Right ventricle myocardium superior (tissue), 1 donor: ENCODE measurements around the gene VTN. TPM values are rescaled to one million over a fixed set of nuclear protein-coding genes. Genes with fewer than 3 reads are reported as not detected.

Source experiments
- ATAC-seq: fragments of 200-7000 bp; cut with Tn5 transposase; one replicate; pipeline ENCODE4 v1.9.1; 2020; ENCODE audit warnings: mild to moderate bottlenecking; ENCODE audit not compliant: poor library complexity
- DNase-seq: peaks from one replicate; pipeline ENCODE4 v3.0.0-alpha.2; 2020
- intact Hi-C: fragments of 100-400 bp; cut with DNase I; formaldehyde crosslinking; loops from one replicate; pipeline ENCODE4 v1.11.2; 2022
- total RNA-seq: library from RNA; stranded (reverse); fragmentation: NEBNext Ultra II Directional; extraction: Animal tissue kit (Norgen Biotek cat#: 25700); gene quantifications from one replicate; pipeline ENCODE4 v1.2.1, GENCODE V29; 2021
- donor health status: DM: no; HTN: yes; CAD: no; lungs with severe emphysema.

The VTN gene
- total RNA-seq, 1 donor from 2014 or later: 30.2 TPM

DNA sequence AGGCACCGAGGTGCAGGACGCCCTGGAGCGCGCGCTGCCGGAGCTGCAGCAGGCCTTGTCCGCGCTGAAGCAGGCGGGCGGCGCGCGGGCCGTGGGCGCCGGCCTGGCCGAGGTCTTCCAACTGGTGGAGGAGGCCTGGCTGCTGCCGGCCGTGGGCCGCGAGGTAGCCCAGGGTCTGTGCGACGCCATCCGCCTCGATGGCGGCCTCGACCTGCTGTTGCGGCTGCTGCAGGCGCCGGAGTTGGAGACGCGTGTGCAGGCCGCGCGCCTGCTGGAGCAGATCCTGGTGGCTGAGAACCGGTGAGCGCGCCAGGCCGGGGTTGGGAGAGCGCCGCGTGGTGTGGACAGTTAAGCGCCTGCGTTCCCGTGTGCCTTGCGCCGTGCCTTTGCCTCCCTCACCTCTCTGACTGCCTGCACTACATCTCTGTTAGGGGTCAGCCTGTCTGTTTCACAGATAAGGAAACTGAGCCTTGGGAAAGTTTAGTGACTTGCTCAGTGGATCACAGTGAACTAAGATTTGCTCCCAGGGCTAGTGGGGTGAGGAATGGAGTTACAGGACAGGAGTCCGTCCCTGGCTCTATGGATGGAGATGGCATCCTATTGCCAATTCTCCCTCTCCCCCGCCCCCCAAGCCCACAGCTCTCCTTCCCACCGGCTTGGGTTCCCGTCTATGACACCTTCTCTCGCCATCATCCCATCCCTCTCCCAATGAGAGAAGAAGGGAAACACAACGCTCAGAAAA, 2.3 kb upstream of the VTN start:
- DNase-seq: peak; percentile 61
- peak; percentile 13 for ATAC-seq
- intact Hi-C loops: no loop called here

- peak; percentile 92 for DNase-seq
- peak; percentile 87 for ATAC-seq
- intact Hi-C loops: no loop called here
These were observed 1.4 kb upstream of the VTN start, which contains the start of gene SARM1 for GRCh38 chr17:28371245-28372202. Gene SARM1, plus strand, starts transcription at chr17:28371694. Its CDS starts 339 bp downstream, at chr17:28372033.

GRCh38 chr17:28370744-28371103, 617 bp upstream of the VTN start:
- no peak for ATAC-seq
- intact Hi-C loops: no loop called here
- no peak for DNase-seq

GRCh38 chr17:28369684-28370034, 448 bp downstream of the VTN start:
- intact Hi-C loops: no loop called here
- no peak for DNase-seq
- ATAC-seq: no peak

DNA sequence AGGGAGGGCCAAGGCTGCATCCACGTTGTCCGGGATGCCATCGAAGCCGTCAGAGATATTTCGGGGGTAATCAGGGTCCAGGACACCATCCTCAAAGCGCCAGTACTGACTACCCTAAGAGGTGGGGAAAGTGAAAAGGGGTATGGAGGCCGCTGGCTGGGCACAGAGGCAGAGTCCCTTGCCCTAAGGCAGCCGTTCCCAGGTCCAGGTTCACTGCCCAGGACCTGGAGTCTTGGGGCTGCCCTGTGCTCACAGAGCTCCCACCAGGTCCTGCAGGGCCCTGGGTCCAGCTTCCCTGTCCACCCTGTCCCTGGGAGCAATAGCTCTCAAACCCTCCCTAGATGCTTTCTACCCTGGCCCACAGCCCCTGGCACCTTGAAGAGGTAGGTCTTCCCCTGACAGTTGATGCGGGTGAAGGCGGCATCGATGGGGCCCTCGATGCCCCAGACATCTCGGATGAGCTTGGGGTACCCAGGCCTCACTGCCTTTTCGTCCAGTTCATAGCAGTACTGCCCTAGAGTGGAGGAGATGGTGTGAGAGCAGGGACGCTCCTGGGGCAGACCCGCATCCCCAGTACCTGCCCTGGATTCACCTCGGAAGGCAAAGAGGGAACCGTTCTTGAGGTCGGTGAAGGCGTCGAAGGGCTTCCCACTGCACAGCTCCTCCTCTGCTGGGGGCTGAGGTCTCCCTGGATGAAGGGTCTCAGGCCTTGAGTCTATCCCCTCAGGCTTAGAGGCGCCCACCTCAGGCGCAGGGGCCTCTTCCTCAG, 1.0 kb downstream of the VTN start:
- intact Hi-C loops: no loop called here
- DNase-seq (no peak), ATAC-seq (no peak)

DNA sequence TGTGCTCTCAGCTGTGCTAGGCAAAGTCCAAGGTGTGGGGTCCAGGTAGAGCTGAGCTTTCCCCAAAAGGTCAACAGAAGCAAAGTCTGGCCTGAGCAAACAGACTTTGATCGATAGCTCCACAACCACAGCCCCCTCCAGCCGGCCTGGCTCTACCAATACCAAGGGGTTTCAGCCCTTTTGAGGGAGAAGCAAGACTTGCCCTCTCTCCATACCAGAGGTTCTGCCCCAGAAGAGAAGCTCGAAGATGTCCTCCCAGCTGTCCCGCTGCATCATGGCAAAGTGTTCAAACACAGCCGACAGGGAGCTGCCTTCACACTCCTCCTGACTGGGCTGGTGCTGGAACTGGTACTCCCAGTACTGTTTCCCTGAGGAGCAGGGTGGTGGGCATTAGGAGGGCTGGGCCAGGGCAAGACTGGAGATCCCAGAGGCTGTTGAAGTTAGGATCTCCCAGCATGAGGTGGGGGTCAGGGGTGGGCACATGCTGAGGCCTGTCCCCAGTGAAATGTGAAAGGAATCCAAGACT, 1.7 kb downstream of the VTN start:
- intact Hi-C loops: no loop called here
- ATAC-seq (no peak), DNase-seq (no peak)

GRCh38 chr17:28367641-28368305, 2.3 kb downstream of the VTN start:
- DNase-seq: no peak
- intact Hi-C loops: no loop called here
- ATAC-seq: no peak

DNA sequence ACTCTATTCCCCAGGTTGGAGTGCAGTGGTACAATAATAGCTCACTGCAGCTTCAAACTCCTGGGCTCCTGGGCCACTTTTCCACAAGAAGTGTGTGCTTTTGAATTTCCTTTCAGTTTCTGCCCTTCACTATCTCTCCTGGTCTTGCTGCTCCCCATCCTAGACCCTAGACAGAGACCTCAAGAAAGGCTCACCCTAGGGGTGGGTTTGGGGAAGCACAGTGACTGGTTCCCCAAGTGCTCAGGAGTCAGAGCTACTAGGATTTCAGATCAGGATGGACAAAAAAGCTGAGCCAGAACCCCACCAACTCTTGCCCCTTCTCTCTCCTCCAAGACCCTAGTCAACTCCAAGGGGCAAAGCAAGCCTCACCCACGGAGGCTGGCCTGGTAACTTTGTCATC, 3.5 kb downstream of the VTN start:
- intact Hi-C loops: no loop called here
- ATAC-seq: no peak
- no peak for DNase-seq

DNA sequence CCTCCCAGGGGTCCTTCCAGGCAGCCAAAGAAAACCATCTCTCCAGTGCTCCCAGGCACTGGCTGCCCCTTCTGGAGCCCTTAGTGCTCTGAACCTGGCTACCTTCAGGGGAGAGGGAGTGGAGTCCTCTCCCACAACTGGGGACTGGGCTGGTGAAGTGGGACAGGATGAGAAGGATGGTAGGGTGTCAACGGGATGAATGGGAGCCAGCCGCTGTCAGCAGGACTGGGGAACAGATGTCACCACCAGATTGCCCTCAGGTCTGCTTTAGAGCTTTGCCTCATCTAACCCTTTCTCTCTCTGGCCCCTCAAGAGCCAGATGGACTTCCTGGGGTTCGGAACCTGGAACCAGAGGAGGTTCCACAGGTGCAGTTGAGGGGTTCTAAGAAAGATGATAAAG, 4.6 kb downstream of the VTN start:
- ATAC-seq (no peak), DNase-seq (no peak)
- intact Hi-C loops: no loop called here

GRCh38 chr17:28364665-28365363, 5.3 kb downstream of the VTN start, which contains the start of gene SEBOX:
Gene SEBOX, minus strand, starts transcription at chr17:28365199. Its CDS starts 48 bp downstream, at chr17:28365151.
- intact Hi-C loops: no loop called here
- no peak for DNase-seq
- no peak for ATAC-seq

- DNase-seq (no peak), ATAC-seq (no peak)
- intact Hi-C loops: no loop called here
These were observed 6.1 kb downstream of the VTN start for GRCh38 chr17:28363776-28364650.

- intact Hi-C loops: no loop called here
- DNase-seq (no peak), ATAC-seq (no peak)
These were observed 6.9 kb downstream of the VTN start for GRCh38 chr17:28363186-28363585.

- no peak for DNase-seq
- ATAC-seq: no peak
- intact Hi-C loops: no loop called here
These were observed 12.3 kb downstream of the VTN start for GRCh38 chr17:28357901-28358197.

DNA sequence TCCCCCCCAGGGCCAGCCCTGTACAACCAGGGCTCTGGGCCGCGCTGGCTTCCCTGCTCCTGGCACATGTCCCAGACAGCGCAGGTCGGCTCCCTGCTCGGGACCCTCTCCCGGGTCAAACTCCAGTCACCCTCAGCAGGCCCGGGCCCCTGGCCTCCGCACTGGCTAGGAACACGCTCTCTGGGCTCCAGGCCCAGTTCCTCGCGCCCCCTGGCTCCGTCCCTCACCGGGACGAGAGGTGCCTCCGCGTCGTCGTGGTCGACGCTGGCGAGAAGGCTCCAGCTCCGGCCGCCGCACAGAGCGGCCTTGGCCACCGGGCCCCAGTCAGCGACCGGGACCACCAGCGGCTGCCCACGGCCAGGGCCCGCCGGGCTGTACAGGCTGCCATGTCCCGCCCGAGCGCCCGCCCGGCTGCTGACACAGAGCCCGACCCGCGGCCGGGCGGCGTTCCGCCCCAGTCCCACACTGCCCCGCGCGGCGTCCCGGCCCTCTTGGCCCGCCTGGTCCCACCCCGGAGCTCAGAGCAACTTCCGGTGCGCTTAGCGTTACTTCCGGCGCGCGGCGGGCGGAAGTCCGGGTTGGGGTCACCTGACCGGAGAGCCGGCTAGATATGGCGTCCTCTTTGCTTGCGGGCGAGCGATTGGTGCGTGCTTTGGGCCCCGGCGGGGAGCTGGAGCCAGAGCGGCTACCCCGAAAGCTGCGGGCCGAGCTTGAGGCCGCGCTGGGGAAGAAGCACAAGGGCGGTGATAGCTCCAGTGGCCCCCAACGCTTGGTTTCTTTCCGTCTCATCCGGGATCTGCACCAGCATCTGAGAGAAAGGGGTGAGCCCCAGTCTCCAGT, 12.8 kb downstream of the VTN start, which contains the start of gene POLDIP2:
Gene POLDIP2 (minus strand): TSS at position 467 of the 840 bp plus-strand sequence. CDS start 79 bp downstream, at position 388.
- intact Hi-C loops: no loop called here
- DNase-seq (peak; percentile 96), ATAC-seq (peak; percentile 99)

DNA sequence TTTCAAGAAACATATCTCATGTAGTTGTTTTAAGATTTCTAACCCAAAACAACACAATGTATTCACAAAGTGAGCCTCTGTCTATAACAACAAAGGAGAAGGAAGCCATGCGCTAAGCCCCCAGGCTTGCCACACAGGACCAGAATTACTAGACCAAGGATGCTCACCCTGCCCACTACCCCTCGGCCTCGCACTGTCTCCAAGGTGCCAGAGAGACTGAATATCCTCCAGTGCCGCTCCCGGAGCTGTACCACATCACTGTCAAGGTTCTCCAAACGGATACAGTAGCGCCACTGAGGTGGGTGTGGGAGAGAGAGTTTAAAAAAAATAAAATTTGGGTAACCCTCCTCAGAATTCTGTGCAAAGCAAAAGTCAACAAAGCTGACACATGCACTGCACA, 19.8 kb downstream of the VTN start:
- ATAC-seq (no peak), DNase-seq (no peak)
- intact Hi-C loops: no loop called here

- intact Hi-C loops: no loop called here
- ATAC-seq (no peak), DNase-seq (no peak)
These were observed 21.1 kb downstream of the VTN start for GRCh38 chr17:28348979-28349378.
